Thoracic aorta (tissue), 2 donors: Measurements from ENCODE around the gene CHST3. TPM values are rescaled to one million over a fixed set of nuclear protein-coding genes. Genes with fewer than 3 reads are reported as not detected.

ENCODE experiments used
- ATAC-seq: fragments of 150-250 bp; one replicate; pipeline ENCODE4 v1.8.0; 2017; ENCODE audit warnings: low read depth; ENCODE audit not compliant: insufficient number of reproducible peaks, low FRiP score
- DNase-seq: peaks from one replicate; pipeline ENCODE4 v3.0.0-alpha.2; 2020; ENCODE audit warnings: low spot score
- H3K27ac ChIP-seq, 2 donors: fragments of 200-600 bp; sonication (generic); 1 replicate in 1 of 2; 2 replicates in 1 of 2; pipeline ENCODE4 v1.5.1; 2016; ENCODE audit warnings: mild to moderate bottlenecking in 2 of 2, moderate library complexity in 2 of 2
- H3K27me3 ChIP-seq: fragments of 200-600 bp; sonication (generic); replicated peaks from 2 replicates; pipeline ENCODE4 v1.6.0; 2016; ENCODE audit warnings: mild to moderate bottlenecking; ENCODE audit not compliant: insufficient read depth
- H3K36me3 ChIP-seq: fragments of 200-600 bp; sonication (generic); one replicate; pipeline ENCODE4 v1.5.1; 2016
- H3K4me1 ChIP-seq, 2 donors: fragments of 200-600 bp; sonication (generic); 1 replicate in 1 of 2; 2 replicates in 1 of 2; pipeline versions ENCODE4 v1.5.1 to v1.6.0; 2016; ENCODE audit warnings: low read depth in 2 of 2, mild to moderate bottlenecking in 1 of 2; ENCODE audit not compliant: control insufficient read depth in 1 of 2
- H3K4me3 ChIP-seq: fragments of 200-600 bp; sonication (generic); 2 replicates; pipeline ENCODE4 v1.5.1; 2016; ENCODE audit warnings: mild to moderate bottlenecking
- H3K9me3 ChIP-seq: fragments of 200-600 bp; sonication (generic); 2 replicates; pipeline ENCODE4 v1.5.1; 2016
- total RNA-seq, 2 donors: library from RNA; depleted of rRNA; stranded (reverse); fragments of >200 nt; gene quantifications; one replicate each; pipeline versions ENCODE4 v1.1.0 to v1.2.3, GENCODE V29; 2016
- TF ChIP-seq, protein P1 (sequence below): fragments of 200-600 bp; sonication (generic); IDR thresholded peaks from one replicate; pipeline ENCODE4 v1.5.1; 2019; ENCODE audit warnings: antibody characterized with exemption

Gene CHST3
- total RNA-seq, 2 donors from 2014 or later, result 54.4 to 80.6 TPM

DNA sequence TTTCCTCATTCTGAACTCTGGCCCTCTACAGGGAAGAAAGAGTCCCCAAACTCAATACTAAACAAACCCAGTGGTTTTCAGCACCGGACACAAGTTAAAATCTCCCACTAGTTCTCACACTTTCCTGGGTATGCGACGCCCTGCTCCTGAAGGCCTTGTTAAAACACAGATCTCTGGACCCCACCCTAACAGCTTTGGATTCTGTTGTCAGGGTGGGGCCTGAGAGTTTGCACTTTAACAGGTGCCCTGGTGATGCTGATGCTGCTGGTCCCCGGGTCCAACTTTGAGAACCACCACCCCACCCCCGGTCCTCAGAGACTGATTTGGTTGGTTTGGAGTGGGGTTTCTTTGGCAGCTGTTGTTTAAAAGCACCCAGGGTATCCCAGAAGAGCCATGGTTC is 61.6 kb downstream of the CHST3 start:
- Histone ChIP-seq H3K9me3 (no peaks in the 10 kb centered on the region), H3K36me3 (no peaks in the 10 kb centered on the region), H3K4me1 (peaks cover 0 to 17% of the 10 kb centered on the region in 2 donors), H3K27me3 (no peaks in the 10 kb centered on the region), H3K27ac (no peak overlapping the region), H3K4me3 (no peak overlapping the region)
- ATAC-seq, result no peak
- TF ChIP-seq, protein P1, sequence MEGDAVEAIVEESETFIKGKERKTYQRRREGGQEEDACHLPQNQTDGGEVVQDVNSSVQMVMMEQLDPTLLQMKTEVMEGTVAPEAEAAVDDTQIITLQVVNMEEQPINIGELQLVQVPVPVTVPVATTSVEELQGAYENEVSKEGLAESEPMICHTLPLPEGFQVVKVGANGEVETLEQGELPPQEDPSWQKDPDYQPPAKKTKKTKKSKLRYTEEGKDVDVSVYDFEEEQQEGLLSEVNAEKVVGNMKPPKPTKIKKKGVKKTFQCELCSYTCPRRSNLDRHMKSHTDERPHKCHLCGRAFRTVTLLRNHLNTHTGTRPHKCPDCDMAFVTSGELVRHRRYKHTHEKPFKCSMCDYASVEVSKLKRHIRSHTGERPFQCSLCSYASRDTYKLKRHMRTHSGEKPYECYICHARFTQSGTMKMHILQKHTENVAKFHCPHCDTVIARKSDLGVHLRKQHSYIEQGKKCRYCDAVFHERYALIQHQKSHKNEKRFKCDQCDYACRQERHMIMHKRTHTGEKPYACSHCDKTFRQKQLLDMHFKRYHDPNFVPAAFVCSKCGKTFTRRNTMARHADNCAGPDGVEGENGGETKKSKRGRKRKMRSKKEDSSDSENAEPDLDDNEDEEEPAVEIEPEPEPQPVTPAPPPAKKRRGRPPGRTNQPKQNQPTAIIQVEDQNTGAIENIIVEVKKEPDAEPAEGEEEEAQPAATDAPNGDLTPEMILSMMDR, result no peak
- DNase-seq, result no peak

DNA sequence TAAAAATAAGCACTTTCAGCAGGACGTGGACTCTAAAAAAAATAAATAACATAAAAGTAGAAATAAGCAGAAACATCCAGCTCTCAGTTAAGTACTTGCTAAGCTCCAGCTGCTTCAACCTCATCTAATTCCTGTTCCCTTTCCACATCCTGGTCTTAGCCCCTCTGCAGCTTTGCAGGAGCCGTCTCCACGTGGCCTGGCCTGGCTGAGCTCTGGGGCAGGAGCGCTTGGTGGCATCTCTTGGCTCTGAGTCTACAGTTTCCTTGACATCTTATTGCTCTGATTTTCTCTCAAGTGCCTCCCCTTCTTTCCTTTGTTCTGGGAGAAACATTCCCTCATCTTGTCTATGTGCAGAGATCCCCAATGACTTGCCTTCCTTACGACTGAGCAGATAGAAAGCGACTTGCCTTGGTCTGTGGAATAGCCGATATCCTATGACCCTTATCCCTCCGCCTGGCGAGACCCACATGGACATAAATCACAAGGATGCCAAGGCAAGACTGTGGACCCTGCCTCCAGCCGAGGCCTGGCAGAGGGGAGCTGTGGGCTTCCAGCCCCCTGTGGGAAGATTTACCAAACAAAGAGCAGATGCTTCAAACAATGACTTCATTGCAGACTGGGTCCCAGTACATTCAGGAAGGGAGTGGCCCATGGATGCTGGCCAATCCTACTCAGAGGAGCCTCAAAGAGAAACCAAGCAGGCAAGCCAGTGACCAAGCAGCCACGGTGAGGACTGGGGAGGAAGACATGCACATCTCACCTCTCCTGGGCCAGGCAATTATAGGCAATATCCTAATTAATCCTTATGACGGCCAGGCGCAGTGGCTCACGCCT is 62.3 kb downstream of the CHST3 start:
- no peak overlapping the region for H3K4me3 ChIP-seq
- ATAC-seq (no peak), DNase-seq (no peak)
- TF ChIP-seq, protein P1, result no peak
- H3K27me3 ChIP-seq, result no peaks in the 10 kb centered on the region
- peaks cover 0 to 10% of the 10 kb centered on the region in 2 donors for H3K4me1 ChIP-seq
- no peak overlapping the region for H3K27ac ChIP-seq
- no peaks in the 10 kb centered on the region for H3K9me3 ChIP-seq
- H3K36me3 ChIP-seq, result no peaks in the 10 kb centered on the region

DNA sequence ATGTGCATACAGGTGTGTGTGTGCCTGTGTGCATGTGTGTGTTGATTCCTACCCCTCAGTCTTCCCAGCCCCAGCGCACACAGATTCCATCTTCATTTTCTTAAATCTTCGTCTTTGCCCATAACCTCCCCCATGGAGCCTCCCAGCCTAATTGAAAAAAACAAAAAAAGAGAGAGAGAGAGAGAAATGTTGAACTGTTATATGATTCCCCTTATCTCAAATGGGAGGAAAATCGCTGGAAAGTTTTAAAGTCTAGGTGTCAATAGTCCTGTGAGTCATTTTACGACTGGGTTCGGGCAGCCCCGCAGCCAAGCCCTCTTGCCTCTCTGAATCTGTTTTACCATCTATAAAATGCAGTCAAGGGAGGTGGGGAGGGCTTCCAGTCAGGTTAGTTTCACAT is 63.3 kb downstream of the CHST3 start:
- Histone ChIP-seq H3K9me3 (no peaks in the 10 kb centered on the region), H3K27me3 (no peaks in the 10 kb centered on the region), H3K4me1 (peaks cover 0 to under 1% of the 10 kb centered on the region in 2 donors), H3K27ac (no peak overlapping the region), H3K4me3 (no peak overlapping the region), H3K36me3 (no peaks in the 10 kb centered on the region)
- DNase-seq (no peak), ATAC-seq (no peak)
- TF ChIP-seq, protein P1, result no peak

DNA sequence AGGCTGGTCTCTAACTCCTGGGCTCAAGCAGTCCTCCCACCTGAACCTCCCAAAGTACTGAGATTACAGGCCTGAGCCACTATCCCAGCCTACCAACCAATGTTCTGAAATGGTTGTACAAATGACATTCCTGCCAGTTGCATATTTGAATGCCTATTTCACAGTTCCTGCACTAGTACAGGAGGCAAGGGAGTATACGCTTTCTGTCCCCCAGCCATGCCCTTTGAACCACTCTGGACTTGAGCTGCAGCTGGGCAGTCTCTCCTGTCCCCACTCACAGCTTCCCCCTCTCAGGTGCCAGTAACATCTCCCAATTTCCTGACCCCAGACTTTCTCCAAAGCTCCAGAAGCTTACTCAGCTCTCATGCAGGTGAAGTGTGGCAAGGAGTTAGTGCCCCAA is 65.2 kb downstream of the CHST3 start:
- Histone ChIP-seq H3K27ac (no peak overlapping the region), H3K4me1 (no peaks in the 10 kb centered on the region), H3K4me3 (no peak overlapping the region), H3K9me3 (no peaks in the 10 kb centered on the region), H3K36me3 (no peaks in the 10 kb centered on the region), H3K27me3 (no peaks in the 10 kb centered on the region)
- ATAC-seq, result no peak
- DNase-seq, result no peak
- TF ChIP-seq, protein P1, result no peak

DNA sequence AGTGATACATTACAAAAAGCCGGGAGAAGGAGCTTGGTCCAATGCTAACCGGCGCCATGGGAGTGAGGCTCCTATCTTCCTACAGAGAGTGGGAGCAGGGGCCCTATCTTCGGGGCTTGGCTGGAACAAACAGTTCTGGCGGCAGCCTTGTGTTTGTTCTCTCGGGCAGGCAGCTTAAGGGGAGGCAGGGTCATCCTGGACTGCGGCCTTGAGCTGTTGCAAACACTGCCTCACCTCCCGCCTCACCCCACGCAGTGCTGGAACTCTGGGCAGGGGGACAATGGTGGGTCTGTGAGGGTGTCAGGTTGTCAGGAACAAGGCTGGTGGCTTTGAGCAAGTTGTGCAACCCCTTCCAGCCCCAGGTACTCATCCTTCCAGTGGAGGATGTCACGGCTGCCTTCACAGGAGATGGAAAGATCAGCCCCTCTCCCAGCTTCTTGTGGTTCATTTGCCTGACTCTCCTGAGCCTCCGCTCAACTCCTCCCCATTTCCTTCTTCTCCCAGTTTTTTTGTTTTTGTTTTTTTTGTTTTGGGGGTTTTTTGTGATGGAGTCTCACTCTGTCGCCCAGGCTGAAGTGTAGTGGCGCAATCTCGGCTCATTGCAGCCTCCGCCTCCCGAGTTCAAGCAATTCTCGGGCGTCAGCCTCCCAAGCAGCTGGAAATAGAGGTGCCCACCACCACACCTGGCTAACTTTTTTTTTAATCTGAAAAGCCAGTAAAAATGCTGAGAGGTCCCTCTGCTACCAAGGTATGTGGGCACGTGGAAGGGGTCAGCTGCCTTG is 66.8 kb downstream of the CHST3 start:
- ATAC-seq, result no peak
- TF ChIP-seq, protein P1, result no peak
- H3K4me1 ChIP-seq, result no peaks in the 10 kb centered on the region
- no peak overlapping the region for H3K27ac ChIP-seq
- H3K36me3 ChIP-seq, result no peaks in the 10 kb centered on the region
- no peak for DNase-seq
- no peaks in the 10 kb centered on the region for H3K9me3 ChIP-seq
- no peaks in the 10 kb centered on the region for H3K27me3 ChIP-seq
- H3K4me3 ChIP-seq, result no peak overlapping the region
